K562 treated with DMSO at 1 percent for 24 hours (cell line): ENCODE data around the gene LRRC10. TPM values are rescaled to one million over a fixed set of nuclear protein-coding genes. Genes with fewer than 3 reads are reported as not detected.

Experiments
- total RNA-seq: library from RNA; unstranded; fragments of 300-600 nt; gene quantifications from 2 replicates; pipeline ENCODE4 v1.2.3, GENCODE V29; 2022; ENCODE audit warnings: low read depth; ENCODE audit not compliant: insufficient read depth

LRRC10 gene, protein sequence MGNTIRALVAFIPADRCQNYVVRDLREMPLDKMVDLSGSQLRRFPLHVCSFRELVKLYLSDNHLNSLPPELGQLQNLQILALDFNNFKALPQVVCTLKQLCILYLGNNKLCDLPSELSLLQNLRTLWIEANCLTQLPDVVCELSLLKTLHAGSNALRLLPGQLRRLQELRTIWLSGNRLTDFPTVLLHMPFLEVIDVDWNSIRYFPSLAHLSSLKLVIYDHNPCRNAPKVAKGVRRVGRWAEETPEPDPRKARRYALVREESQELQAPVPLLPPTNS
- total RNA-seq, result not detected in 2 replicates

GRCh38 chr12:69610729-69611128, at the start of gene LRRC10:
LRRC10 (minus strand) TSS chr12:69610907; CDS start chr12:69610838, 69 bp downstream.

GRCh38 chr12:69585189-69586062, 25.3 kb downstream of the LRRC10 start, which contains the start of gene CCT2:
CCT2 (plus strand) TSS chr12:69585459; CDS start chr12:69585522, 63 bp downstream.

Other genes with a start within 250 kb of the LRRC10 start
- 6.0 and 6.1 TPM in 2 replicates for gene FRS2, start 140.5 kb downstream of the LRRC10 start, total RNA-seq
- 159 and 184 TPM in 2 replicates for gene CCT2, start 25.4 kb downstream of the LRRC10 start, total RNA-seq
- not detected in 2 replicates for gene BEST3, start 88.4 kb upstream of the LRRC10 start, total RNA-seq
- 16.4 and 19.7 TPM in 2 replicates for gene RAB3IP, start 128.0 kb upstream of the LRRC10 start, total RNA-seq
- 0.31 TPM in 1 of 2 replicates, not detected in the other for gene MYRFL, start 214.3 kb upstream of the LRRC10 start, total RNA-seq